WTC11 (cell line): ENCODE results near the gene BLOC1S4.

ENCODE experiments used
- CBFB ChIP-seq: sonication (generic); formaldehyde crosslinking; IDR thresholded peaks from 2 replicates; pipeline ENCODE4 v1.8.1; 2022; ENCODE audit warnings: mild to moderate bottlenecking, low read depth, missing genetic modification reagents
- FOXP1 ChIP-seq: sonication (generic); formaldehyde crosslinking; IDR thresholded peaks from 2 replicates; pipeline ENCODE4 v1.8.0; 2022; ENCODE audit warnings: missing genetic modification reagents, mild to moderate bottlenecking, moderate library complexity, borderline replicate concordance
- TF ChIP-seq, protein P1 (sequence below): fragments of 200-600 bp; IDR thresholded peaks from 2 replicates; pipeline ENCODE4 v1.8.0; 2022; ENCODE audit warnings: antibody characterized with exemption
- TF ChIP-seq, protein P2 (sequence below): sonication (generic); formaldehyde crosslinking; IDR thresholded peaks from 2 replicates; pipeline ENCODE4 v1.8.1; 2022; ENCODE audit warnings: missing genetic modification reagents, borderline replicate concordance

DNA sequence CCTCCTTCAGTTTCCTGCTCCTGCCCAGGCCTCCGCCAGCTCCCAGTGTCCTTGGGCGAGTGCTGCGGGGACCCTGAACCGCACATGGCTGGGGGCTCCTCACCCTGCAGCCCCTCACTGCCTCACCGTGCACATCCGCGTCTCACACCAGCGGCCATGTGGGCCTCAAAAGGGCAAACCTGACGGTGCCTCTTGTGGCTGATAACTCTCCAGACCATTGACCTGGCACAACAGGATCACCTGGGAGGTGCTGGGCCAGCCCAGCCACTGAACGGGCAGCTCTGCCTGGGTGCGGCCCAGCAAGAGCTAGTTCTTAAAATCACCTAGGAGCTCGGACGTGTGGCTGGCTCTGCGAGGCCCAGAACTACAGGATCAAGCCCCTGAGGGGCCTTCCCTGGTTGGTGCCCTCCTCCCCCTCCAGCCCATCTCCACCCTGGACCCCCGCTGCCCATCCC is 26.4 kb upstream of the BLOC1S4 start:
- TF ChIP-seq, protein P1, sequence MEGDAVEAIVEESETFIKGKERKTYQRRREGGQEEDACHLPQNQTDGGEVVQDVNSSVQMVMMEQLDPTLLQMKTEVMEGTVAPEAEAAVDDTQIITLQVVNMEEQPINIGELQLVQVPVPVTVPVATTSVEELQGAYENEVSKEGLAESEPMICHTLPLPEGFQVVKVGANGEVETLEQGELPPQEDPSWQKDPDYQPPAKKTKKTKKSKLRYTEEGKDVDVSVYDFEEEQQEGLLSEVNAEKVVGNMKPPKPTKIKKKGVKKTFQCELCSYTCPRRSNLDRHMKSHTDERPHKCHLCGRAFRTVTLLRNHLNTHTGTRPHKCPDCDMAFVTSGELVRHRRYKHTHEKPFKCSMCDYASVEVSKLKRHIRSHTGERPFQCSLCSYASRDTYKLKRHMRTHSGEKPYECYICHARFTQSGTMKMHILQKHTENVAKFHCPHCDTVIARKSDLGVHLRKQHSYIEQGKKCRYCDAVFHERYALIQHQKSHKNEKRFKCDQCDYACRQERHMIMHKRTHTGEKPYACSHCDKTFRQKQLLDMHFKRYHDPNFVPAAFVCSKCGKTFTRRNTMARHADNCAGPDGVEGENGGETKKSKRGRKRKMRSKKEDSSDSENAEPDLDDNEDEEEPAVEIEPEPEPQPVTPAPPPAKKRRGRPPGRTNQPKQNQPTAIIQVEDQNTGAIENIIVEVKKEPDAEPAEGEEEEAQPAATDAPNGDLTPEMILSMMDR = no peak
- no peak for TF ChIP-seq FOXP1
- TF ChIP-seq CBFB (CRISPR knock-in tag) = no peak
- TF ChIP-seq, protein P2, sequence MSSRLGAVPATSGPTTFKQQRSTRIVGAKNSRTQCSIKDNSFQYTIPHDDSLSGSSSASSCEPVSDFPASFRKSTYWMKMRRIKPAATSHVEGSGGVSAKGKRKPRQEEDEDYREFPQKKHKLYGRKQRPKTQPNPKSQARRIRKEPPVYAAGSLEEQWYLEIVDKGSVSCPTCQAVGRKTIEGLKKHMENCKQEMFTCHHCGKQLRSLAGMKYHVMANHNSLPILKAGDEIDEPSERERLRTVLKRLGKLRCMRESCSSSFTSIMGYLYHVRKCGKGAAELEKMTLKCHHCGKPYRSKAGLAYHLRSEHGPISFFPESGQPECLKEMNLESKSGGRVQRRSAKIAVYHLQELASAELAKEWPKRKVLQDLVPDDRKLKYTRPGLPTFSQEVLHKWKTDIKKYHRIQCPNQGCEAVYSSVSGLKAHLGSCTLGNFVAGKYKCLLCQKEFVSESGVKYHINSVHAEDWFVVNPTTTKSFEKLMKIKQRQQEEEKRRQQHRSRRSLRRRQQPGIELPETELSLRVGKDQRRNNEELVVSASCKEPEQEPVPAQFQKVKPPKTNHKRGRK = no peak
